Measurements from ENCODE around the gene OR56A5. TPM values are rescaled to one million over a fixed set of nuclear protein-coding genes. Genes with fewer than 3 reads are reported as not detected.

The OR56A5 gene
- total and polyA plus RNA-seq, 4 donors = not detected

DNA sequence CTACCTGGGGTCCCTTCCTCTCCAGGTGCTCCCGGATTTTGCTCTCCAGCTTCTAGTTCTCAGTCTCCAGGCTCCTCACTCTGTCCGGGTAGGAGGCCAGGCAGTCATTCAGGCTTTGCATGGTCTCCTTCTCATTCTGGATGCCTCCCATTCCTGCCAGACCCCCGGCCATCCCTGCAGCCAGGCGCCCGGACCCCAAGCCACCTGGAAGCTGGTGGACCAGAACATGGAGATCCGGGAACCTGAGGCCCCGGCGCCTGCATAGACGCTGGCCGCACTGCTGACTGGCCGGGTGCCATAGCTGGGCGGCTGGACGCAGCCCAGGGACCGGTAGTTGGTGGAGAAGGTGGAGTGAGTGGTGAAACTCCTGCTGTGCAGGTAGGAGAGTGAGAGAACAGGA, 26.5 kb upstream of the OR56A5 start:
- no peaks in the 10 kb centered on the region for H3K27me3 ChIP-seq (ENCODE audit: control insufficient read depth in 4 of 4, insufficient read depth in 4 of 4, low read length in 3 of 4)
- H3K9ac ChIP-seq (ENCODE audit: low read depth in 1 of 2, low read length in 2 of 2) = no peak overlapping the region
- no peaks in the 10 kb centered on the region for H3K36me3 ChIP-seq (ENCODE audit: control insufficient read depth in 4 of 4, insufficient read depth in 3 of 4, low read depth in 1 of 4, low read length in 3 of 4)
- no peaks in the 10 kb centered on the region for H3K9me3 ChIP-seq (ENCODE audit: control insufficient read depth in 4 of 4, low read length in 3 of 4)
- H3K27ac ChIP-seq (ENCODE audit: low read depth in 1 of 2, low read length in 2 of 2) = no peak overlapping the region
- H3K4me3 ChIP-seq (ENCODE audit: low read depth in 1 of 3, low read length in 3 of 3) = no peak overlapping the region
- TF ChIP-seq HNF4A (conservative IDR thresholded peaks at IDR 0.05) = no peak
- no peak for TF ChIP-seq EGR1 (IDR thresholded peaks at IDR 0.05; ENCODE audit: low read depth in 2 of 2)
- TF ChIP-seq SP1 (IDR thresholded peaks at IDR 0.05) = no peak
- TF ChIP-seq ATF3 (IDR thresholded peaks at IDR 0.05) = no peak
- TF ChIP-seq GABPA (IDR thresholded peaks at IDR 0.05 in 1 of 2, conservative IDR thresholded peaks at IDR 0.05 in 1 of 2) = no peak
- no peak for TF ChIP-seq YY1 (IDR thresholded peaks at IDR 0.05)
- no peak for TF ChIP-seq JUND (IDR thresholded peaks at IDR 0.05)
- TF ChIP-seq TAF1 (conservative IDR thresholded peaks at IDR 0.05) = no peak
- TF ChIP-seq FOXA1 (IDR thresholded peaks at IDR 0.05) = no peak
- TF ChIP-seq NR2F2 (IDR thresholded peaks at IDR 0.05) = no peak
- TF ChIP-seq ZBTB33 (IDR thresholded peaks at IDR 0.05) = no peak
- H3K4me1 ChIP-seq (ENCODE audit: control insufficient read depth in 4 of 4, insufficient read depth in 4 of 4, low read length in 3 of 4) = no peaks in the 10 kb centered on the region
- no peak for DNase-seq (ENCODE audit: low spot score)
- WGBS = 86% methylated on average over 14 of the region's 14 CpGs

GRCh38 chr11:5992604-5993251, 24.4 kb upstream of the OR56A5 start:
- Histone ChIP-seq H3K9ac (ENCODE audit: low read depth in 1 of 2, low read length in 2 of 2) (no peak overlapping the region), H3K4me1 (ENCODE audit: control insufficient read depth in 4 of 4, insufficient read depth in 4 of 4, low read length in 3 of 4) (no peaks in the 10 kb centered on the region), H3K36me3 (ENCODE audit: control insufficient read depth in 4 of 4, insufficient read depth in 3 of 4, low read depth in 1 of 4, low read length in 3 of 4) (no peaks in the 10 kb centered on the region), H3K27ac (ENCODE audit: low read depth in 1 of 2, low read length in 2 of 2) (no peak overlapping the region), H3K27me3 (ENCODE audit: control insufficient read depth in 4 of 4, insufficient read depth in 4 of 4, low read length in 3 of 4) (no peaks in the 10 kb centered on the region), H3K9me3 (ENCODE audit: control insufficient read depth in 4 of 4, low read length in 3 of 4) (no peaks in the 10 kb centered on the region), H3K4me3 (ENCODE audit: low read depth in 1 of 3, low read length in 3 of 3) (no peak overlapping the region)
- TF ChIP-seq RAD21 (IDR thresholded peaks at IDR 0.05) (peak; percentile 46 to 71), SP1 (IDR thresholded peaks at IDR 0.05) (no peak), CTCF (IDR thresholded peaks at IDR 0.05; ENCODE audit: low read depth, low read length, missing input control) (peak; percentile 51)
- DNase-seq (ENCODE audit: low spot score) = no peak
- WGBS = 61% methylated on average over 3 of the region's 3 CpGs

DNA sequence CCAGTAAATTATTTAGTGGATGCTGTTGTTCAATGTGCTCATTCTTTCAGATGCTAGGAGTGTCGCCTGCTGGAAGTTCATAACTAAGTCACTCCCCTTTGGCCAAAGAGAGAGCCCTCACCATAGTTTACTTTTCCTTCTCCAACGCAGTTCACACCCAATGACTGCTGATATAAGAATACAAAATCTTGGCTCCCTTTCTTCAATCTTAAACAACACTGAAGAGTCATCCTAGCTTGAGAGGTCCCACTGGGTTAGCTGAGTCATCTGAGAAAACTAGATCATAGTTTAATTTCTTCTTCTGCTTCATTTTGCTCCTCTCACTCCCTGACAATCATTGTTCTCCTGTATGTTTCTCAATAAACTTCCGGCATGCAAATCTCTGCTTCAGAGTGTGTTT, 23.9 kb upstream of the OR56A5 start:
- no peak overlapping the region for H3K27ac ChIP-seq (ENCODE audit: low read depth in 1 of 2, low read length in 2 of 2)
- no peaks in the 10 kb centered on the region for H3K27me3 ChIP-seq (ENCODE audit: control insufficient read depth in 4 of 4, insufficient read depth in 4 of 4, low read length in 3 of 4)
- 74% methylated on average over 3 of the region's 3 CpGs for WGBS
- no peak for DNase-seq (ENCODE audit: low spot score)
- TF ChIP-seq EGR1 (IDR thresholded peaks at IDR 0.05; ENCODE audit: low read depth in 2 of 2) (no peak), SP1 (IDR thresholded peaks at IDR 0.05) (no peak), ZBTB33 (IDR thresholded peaks at IDR 0.05) (no peak), MAX (IDR thresholded peaks at IDR 0.05) (no peak), HNF4A (conservative IDR thresholded peaks at IDR 0.05) (no peak), FOXA2 (IDR thresholded peaks at IDR 0.05) (no peak), RAD21 (IDR thresholded peaks at IDR 0.05) (no peak), GABPA (IDR thresholded peaks at IDR 0.05 in 1 of 2, conservative IDR thresholded peaks at IDR 0.05 in 1 of 2) (no peak)
- TF ChIP-seq, protein P1, sequence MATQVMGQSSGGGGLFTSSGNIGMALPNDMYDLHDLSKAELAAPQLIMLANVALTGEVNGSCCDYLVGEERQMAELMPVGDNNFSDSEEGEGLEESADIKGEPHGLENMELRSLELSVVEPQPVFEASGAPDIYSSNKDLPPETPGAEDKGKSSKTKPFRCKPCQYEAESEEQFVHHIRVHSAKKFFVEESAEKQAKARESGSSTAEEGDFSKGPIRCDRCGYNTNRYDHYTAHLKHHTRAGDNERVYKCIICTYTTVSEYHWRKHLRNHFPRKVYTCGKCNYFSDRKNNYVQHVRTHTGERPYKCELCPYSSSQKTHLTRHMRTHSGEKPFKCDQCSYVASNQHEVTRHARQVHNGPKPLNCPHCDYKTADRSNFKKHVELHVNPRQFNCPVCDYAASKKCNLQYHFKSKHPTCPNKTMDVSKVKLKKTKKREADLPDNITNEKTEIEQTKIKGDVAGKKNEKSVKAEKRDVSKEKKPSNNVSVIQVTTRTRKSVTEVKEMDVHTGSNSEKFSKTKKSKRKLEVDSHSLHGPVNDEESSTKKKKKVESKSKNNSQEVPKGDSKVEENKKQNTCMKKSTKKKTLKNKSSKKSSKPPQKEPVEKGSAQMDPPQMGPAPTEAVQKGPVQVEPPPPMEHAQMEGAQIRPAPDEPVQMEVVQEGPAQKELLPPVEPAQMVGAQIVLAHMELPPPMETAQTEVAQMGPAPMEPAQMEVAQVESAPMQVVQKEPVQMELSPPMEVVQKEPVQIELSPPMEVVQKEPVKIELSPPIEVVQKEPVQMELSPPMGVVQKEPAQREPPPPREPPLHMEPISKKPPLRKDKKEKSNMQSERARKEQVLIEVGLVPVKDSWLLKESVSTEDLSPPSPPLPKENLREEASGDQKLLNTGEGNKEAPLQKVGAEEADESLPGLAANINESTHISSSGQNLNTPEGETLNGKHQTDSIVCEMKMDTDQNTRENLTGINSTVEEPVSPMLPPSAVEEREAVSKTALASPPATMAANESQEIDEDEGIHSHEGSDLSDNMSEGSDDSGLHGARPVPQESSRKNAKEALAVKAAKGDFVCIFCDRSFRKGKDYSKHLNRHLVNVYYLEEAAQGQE (IDR thresholded peaks at IDR 0.05) = no peak
- no peak overlapping the region for H3K9ac ChIP-seq (ENCODE audit: low read depth in 1 of 2, low read length in 2 of 2)
- no peaks in the 10 kb centered on the region for H3K36me3 ChIP-seq (ENCODE audit: control insufficient read depth in 4 of 4, insufficient read depth in 3 of 4, low read depth in 1 of 4, low read length in 3 of 4)
- H3K4me1 ChIP-seq (ENCODE audit: control insufficient read depth in 4 of 4, insufficient read depth in 4 of 4, low read length in 3 of 4) = no peaks in the 10 kb centered on the region
- no peak overlapping the region for H3K4me3 ChIP-seq (ENCODE audit: low read depth in 1 of 3, low read length in 3 of 3)
- no peaks in the 10 kb centered on the region for H3K9me3 ChIP-seq (ENCODE audit: control insufficient read depth in 4 of 4, low read length in 3 of 4)
